Loucy (cell line): ENCODE results near the gene APAF1.

Source experiments
- EZH2phosphoT487 ChIP-seq: fragments of 200-600 bp; IDR thresholded peaks from 2 replicates; pipeline ENCODE4 v1.6.1; 2018; ENCODE audit warnings: antibody characterized with exemption, mild to moderate bottlenecking, moderate library complexity, borderline replicate concordance
- TF ChIP-seq, protein P1 (sequence below): fragments of 200-600 bp; sonication (generic); conservative IDR thresholded peaks from 2 replicates; pipeline ENCODE4 v1.5.1; 2014; ENCODE audit warnings: mild to moderate bottlenecking, antibody characterized with exemption, low read length

- TF ChIP-seq, protein P1, sequence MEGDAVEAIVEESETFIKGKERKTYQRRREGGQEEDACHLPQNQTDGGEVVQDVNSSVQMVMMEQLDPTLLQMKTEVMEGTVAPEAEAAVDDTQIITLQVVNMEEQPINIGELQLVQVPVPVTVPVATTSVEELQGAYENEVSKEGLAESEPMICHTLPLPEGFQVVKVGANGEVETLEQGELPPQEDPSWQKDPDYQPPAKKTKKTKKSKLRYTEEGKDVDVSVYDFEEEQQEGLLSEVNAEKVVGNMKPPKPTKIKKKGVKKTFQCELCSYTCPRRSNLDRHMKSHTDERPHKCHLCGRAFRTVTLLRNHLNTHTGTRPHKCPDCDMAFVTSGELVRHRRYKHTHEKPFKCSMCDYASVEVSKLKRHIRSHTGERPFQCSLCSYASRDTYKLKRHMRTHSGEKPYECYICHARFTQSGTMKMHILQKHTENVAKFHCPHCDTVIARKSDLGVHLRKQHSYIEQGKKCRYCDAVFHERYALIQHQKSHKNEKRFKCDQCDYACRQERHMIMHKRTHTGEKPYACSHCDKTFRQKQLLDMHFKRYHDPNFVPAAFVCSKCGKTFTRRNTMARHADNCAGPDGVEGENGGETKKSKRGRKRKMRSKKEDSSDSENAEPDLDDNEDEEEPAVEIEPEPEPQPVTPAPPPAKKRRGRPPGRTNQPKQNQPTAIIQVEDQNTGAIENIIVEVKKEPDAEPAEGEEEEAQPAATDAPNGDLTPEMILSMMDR = no peak
- TF ChIP-seq EZH2phosphoT487 = no peak
Measured at GRCh38 chr12:98651328-98651727, 6.2 kb downstream of the APAF1 start.
